HG03469 (cell line): ENCODE data around the gene SELENOT.

Source experiments
- ATAC-seq: cut with Tn5 transposase; IDR thresholded peaks from one replicate; pipeline ENCODE4 v1.9.1; 2021; ENCODE audit warnings: mild to moderate bottlenecking, moderate library complexity, moderate number of reproducible peaks; ENCODE audit not compliant: unreplicated experiment

SELENOT gene

GRCh38 chr3:150662410-150663200 lies 59.5 kb downstream of the SELENOT start:
- ATAC-seq, result no peak

DNA sequence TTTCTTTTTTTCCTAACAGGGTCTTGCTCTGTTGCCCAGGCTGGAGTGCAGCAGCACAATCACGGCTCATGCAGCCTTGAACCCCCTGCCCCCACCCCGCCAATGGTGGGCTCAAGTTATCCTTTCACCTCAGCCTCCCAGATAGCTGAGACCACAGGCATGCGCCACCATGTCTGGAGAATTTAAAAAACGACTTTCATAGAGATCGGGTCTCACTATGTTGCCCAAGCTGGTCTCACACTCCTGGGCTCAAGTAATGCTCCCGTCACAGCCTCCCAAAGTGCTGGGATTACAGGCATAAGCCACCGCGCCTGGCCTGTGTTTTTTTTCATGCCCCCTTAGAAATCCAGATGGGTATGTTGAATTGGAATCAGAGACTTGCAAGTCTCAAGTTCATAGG lies 60.3 kb downstream of the SELENOT start:
- no peak for ATAC-seq

DNA sequence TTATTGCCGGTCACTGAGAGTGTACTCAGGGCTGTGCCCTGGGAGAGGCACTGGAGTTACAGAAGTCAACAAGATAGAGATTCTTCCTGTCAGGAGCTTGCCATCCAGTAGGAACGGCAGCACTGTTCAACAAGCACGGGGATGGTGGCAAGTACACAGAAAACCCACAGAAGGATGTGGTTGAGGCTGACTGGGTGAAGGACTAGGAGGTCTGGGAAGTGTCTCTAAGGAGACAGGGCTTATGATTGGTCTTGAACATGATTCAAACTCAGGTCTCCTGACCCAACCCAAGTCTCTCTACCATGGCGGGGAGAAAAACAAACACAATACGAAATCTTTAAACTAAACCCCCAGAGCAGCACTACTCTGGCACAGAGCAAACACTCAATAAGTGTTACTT lies 63.0 kb downstream of the SELENOT start:
- ATAC-seq, result no peak

DNA sequence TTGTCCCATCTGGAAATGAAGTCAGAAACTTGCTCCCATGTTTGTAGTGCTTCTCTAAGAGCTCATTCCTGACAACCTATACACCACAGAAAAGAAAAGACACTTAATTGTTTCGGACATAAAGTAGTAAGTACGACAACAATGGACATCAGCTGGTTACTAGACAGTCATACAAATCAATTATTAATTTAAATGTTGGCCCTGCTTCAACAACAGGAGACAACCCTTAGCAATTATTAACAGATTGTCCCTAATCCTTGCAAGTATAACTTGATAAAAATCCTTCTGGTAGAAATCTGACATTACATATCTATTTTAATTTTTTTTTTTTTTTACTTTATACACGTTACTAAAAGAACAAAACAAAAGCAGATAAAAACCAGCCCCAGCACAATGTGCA lies 70.8 kb downstream of the SELENOT start:
- no peak for ATAC-seq

DNA sequence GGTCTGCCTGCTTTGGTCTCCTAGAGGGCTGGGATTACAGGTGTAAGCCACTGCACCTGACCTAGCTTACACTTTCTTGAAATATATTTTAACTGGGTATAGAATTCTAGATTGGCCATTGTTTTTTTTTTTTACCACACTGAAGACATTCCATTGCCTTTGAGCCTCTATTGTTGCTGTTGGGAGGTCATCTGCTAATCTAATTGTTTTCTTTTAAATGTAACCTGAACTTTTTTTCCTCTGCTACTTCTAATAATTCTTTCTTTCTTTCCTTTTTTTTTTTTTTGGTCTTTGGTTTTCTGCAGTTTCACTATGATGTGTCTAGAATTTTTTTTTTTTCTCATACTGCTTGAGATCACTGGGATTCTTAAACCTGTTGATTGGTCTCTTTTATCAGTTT lies 72.5 kb downstream of the SELENOT start:
- ATAC-seq, result no peak
